ENCODE data around the gene NFX1. TPM values are rescaled to one million over a fixed set of nuclear protein-coding genes. Genes with fewer than 3 reads are reported as not detected.
A peak's percentile ranks its signal among the peaks of the same experiment; 100 is the strongest.

NFX1 gene
- total RNA-seq, 2 experiments from 2014 or later: 37.5 to 37.8 TPM

DNA sequence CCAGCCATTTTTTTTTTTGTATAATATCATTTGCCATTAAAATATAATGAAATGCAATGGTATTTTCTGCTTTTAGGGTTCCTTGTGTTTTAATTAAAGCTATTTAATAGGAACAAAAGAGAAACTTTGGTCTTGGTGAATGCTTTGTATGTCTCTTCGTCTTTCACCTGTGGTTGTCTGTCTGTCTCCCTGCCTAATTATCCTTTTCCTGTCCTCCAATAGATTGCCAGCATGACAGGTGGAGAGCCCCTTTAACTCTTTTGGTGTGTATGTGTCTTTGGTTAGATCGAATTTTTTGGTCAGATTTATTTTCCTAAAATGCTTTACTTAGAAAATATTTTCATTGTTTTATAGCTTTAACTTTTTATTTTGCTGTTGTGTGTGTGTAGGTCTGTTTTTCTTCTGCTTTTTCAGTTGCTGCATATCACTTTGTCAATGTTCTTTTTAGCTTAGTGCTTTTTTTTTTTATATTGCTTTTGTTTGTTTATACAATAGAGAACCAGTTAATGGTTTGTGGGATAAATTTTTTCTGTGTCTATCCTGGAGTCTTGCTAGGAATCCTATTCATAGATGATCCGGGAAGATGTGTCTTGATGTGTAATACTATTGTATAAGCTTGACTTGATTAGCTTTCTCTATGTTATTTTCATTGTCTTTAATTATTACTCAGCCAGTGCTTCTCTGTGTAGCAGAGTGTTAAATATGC, 16.9 kb upstream of the NFX1 start:
- Mint-ChIP-seq H3K4me1 (peaks cover 42% of the 10 kb centered on the region), H3K9me3 (no peaks in the 10 kb centered on the region), H3K27ac (no peak overlapping the region), H3K4me3 (no peak overlapping the region), H3K27me3 (no peaks in the 10 kb centered on the region), H3K36me3 (ENCODE audit: low read depth) (peaks cover 80% of the 10 kb centered on the region)
- POLR2A ChIA-PET: interaction anchor here (0.8 to 1.5 kb wide), 2 partner anchors 9 to 17 kb away, joined by 3 read pairs; partner anchors contain the start of genes BAG1, CHMP5 and NFX1
- DNase-seq: no peak
- CTCF ChIA-PET: interaction anchor here (0.6 to 2.0 kb wide), 7 partner anchors 9 to 206 kb away, joined by 3 to 8 read pairs (median 3); partner anchors contain the start of genes BAG1 and NFX1

DNA sequence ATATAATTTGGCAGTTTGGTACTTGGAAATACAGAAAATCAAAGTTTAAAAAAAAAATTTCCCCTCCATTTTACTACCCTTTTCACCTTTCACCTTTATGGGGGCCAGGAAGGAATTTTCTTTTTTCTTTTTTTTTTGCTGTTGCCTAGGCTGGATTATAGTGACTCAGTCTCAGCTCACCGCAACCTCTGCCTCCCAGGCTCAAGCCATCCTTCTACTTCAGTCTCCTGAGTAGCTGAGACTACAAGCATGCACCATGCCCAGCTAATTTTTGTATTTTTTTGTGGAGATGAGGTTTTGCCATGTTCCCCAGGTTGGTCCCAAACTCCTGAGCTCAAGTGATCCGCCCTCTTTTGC, 16.4 kb upstream of the NFX1 start:
- DNase-seq: no peak
- Mint-ChIP-seq H3K27me3 (no peaks in the 10 kb centered on the region), H3K4me1 (peaks cover 39% of the 10 kb centered on the region), H3K27ac (no peak overlapping the region), H3K36me3 (ENCODE audit: low read depth) (peaks cover 77% of the 10 kb centered on the region), H3K4me3 (no peak overlapping the region), H3K9me3 (no peaks in the 10 kb centered on the region)
- CTCF ChIA-PET: interaction anchor here (0.6 to 1.6 kb wide), 4 partner anchors 9 to 48 kb away, joined by 3 to 6 read pairs (median 4); partner anchors contain the start of gene NFX1
- POLR2A ChIA-PET: interaction anchor here (1.5 kb wide), 1 partner anchor 9 kb away, joined by 3 read pairs; the partner anchor contains the start of genes BAG1 and CHMP5

DNA sequence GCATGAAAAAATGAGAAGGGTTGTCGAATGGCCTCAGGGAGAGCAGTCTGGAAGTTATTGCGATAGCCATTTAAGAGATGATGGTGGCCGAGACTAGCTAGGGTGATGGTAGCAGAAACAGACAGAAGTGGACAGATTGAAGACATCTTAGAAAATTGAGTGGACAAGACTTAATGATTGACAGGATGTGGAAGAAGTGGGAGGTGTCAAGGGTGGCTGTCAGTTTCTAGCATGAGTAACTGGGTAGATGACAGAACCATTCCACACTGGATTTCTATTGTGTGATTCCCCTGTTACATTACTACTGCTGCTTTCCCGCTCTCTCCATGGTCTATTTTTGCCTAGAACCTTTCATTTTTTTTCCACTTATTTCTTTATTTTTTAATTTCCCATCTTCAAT, 12.8 kb upstream of the NFX1 start:
- no peak for DNase-seq
- ChIA-PET CTCF (interaction anchor here (1.9 kb wide), 1 partner anchor 9 kb away, joined by 7 read pairs; no protein-coding TSS in a partner anchor), POLR2A (no interaction called here)
- Mint-ChIP-seq H3K9me3 (no peaks in the 10 kb centered on the region), H3K36me3 (ENCODE audit: low read depth) (peaks cover 71% of the 10 kb centered on the region), H3K27me3 (no peaks in the 10 kb centered on the region), H3K4me3 (no peak overlapping the region), H3K4me1 (peaks cover 23% of the 10 kb centered on the region), H3K27ac (no peak overlapping the region)

DNA sequence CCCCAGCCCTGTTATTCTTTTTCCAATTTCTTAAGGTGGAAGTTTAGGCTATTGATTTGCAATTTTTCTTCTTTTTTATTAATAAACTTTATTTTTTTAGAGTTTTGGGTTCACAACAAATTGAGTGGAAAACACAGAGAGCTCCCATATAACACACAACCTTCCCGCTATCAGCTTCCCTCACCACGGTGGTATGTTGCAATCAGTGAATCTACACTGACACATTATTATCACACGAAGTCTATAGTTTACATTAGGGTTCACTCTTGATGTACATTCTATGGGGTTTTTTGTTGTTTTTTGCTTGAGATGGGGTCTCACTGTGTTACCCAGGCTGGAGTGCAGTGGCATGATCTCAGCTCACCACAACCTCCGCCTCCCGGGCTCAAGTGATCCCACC, 4.8 kb upstream of the NFX1 start:
- Mint-ChIP-seq H3K4me3 (no peak overlapping the region), H3K36me3 (ENCODE audit: low read depth) (peaks cover 35% of the 10 kb centered on the region), H3K4me1 (peaks cover 15% of the 10 kb centered on the region), H3K27ac (no peak overlapping the region), H3K9me3 (no peaks in the 10 kb centered on the region), H3K27me3 (no peaks in the 10 kb centered on the region)
- POLR2A ChIA-PET: no interaction called here
- CTCF ChIA-PET: interaction anchor here (1.3 to 2.1 kb wide), 2 partner anchors 11 to 168 kb away, joined by 3 to 4 read pairs; no protein-coding TSS in a partner anchor
- DNase-seq: no peak

DNA sequence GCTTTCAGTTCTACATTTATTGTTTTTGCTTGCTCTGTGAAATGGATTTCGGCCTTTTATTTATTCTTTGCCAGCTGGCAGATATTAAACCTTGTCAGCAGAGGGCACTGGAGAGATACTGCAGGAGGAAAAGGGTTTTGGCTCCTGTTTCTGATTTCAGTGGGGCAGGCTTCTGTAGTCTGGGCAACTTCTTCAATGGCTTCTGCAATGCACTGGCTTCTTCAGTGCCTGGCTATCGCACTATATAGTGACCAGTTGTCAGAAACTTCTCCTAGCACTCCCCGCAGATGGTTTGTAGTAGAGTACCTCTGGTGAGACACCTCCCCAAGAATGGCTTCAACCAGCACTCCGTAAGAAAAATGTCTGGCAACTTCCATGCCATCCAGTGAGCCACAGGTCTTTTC, 3.2 kb upstream of the NFX1 start:
- ChIA-PET POLR2A (interaction anchor here (0.6 to 1.7 kb wide), 7 partner anchors 22 to 761 kb away, joined by 3 to 13 read pairs (median 3); partner anchors contain the start of genes B4GALT1, BAG1, CHMP5 and NOL6), CTCF (interaction anchor here (0.7 to 2.1 kb wide), 19 partner anchors 9 to 317 kb away, joined by 3 to 16 read pairs (median 4); partner anchors contain the start of genes NOL6 and SMU1)
- H3K4me1 Mint-ChIP-seq: peaks cover 29% of the 10 kb centered on the region
- H3K4me3 Mint-ChIP-seq: no peak overlapping the region
- H3K9me3 Mint-ChIP-seq: no peaks in the 10 kb centered on the region
- H3K36me3 Mint-ChIP-seq (ENCODE audit: low read depth): peaks cover 40% of the 10 kb centered on the region
- peak overlapping the region; percentile 34 for H3K27ac Mint-ChIP-seq
- no peaks in the 10 kb centered on the region for H3K27me3 Mint-ChIP-seq
- peak; percentile 63 for DNase-seq

DNA sequence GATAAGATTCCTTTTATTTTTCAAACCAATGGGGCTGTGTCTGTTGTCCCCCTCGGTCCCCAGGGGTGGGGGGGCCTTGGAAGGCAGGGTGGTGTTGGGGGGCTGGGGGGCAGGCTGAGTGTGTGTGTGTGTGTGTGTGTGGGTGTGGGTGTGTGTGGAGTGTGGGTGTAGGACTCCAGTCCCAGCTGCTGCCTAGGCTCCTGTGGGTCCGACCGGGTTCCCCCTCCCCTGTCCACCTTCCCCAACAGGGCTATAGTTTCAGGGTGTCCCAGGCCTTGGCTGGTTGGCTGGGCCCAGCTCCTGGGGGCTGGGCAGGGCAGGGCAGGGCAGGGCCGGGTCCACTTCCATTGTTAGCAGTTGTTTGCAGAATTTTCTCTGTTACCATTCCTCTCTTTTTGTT, 2.1 kb upstream of the NFX1 start:
- peaks cover 40% of the 10 kb centered on the region for H3K4me1 Mint-ChIP-seq
- ChIA-PET POLR2A (interaction anchor here (0.6 to 1.5 kb wide), 4 partner anchors 9 to 185 kb away, joined by 3 to 4 read pairs (median 3); partner anchors contain the start of gene NOL6), CTCF (interaction anchor here (0.7 to 2.1 kb wide), 4 partner anchors 8 to 206 kb away, joined by 3 to 16 read pairs (median 5); partner anchors contain the start of gene NOL6)
- DNase-seq: no peak
- H3K27ac Mint-ChIP-seq: peak overlapping the region; percentile 47
- no peaks in the 10 kb centered on the region for H3K9me3 Mint-ChIP-seq
- peaks cover 40% of the 10 kb centered on the region for H3K36me3 Mint-ChIP-seq (ENCODE audit: low read depth)
- H3K4me3 Mint-ChIP-seq: no peak overlapping the region
- no peaks in the 10 kb centered on the region for H3K27me3 Mint-ChIP-seq

DNA sequence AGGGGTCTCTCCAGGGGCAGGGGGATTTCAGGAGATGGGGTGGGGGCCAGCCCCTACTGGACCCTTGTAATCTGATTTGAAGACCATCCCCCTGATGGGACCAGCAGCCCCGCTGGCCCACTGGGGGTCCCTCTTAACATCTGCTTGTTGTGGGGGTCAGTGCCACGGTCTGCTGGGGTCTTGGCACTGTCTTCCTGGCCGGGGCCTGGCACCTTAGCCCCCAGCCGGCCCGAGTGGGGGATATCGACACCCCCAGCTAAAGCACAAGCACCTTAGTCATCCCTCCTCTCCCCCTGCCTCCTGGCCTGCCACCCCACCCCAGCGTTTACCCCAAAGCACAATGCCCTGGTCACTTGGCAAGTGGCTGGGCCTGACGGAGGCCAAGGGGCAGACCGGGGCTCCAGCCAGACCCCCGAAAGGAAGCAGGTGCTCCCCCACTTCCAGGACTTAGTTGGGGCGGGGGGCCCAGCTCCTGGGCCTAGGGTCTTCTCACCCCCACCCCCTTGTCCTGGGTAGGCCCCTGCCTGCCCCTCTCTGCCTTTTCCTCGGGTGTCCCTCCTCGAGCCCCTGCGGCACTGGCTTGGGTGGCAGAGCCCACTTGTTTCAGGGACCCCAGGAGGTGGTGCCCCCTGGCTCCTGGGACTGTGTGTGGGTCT, 1.4 kb upstream of the NFX1 start:
- no peak overlapping the region for H3K4me3 Mint-ChIP-seq
- CTCF ChIA-PET: interaction anchor here (1.5 to 1.9 kb wide), 2 partner anchors 12 to 25 kb away, joined by 4 to 8 read pairs; partner anchors contain the start of genes BAG1 and CHMP5

DNA sequence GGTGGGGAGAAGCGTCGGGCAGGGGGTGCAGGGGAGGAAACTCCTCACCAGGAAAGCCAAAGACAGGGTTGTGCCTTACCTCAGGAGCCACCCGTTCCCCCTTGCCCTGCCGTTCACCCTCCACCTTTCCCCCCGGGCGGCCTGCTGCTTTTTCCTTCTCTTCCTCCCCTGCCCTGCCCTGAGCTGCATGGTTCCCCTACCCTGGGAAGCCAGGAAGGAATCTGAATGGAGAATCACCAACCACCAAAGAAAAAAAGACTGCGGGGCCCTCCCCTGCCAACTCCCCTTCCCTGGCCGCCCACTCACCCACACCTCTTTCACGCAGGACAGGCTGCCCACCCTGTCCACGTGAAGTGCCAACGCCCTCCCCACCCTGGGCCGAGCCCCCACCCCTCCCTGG, 820 bp upstream of the NFX1 start:
- H3K4me3 Mint-ChIP-seq: peak overlapping the region; percentile 93
- ChIA-PET CTCF (interaction anchor here (0.9 to 1.9 kb wide), 11 partner anchors 12 to 263 kb away, joined by 3 to 8 read pairs (median 4); partner anchors contain the start of genes B4GALT1, BAG1, CHMP5 and NOL6), POLR2A (interaction anchor here (0.8 to 3.0 kb wide), 26 partner anchors 9 to 759 kb away, joined by 3 to 51 read pairs (median 6); partner anchors contain the start of genes APTX, AQP3, B4GALT1 and BAG1)
- peaks cover 51% of the 10 kb centered on the region for H3K4me1 Mint-ChIP-seq
- H3K27ac Mint-ChIP-seq: peak overlapping the region; percentile 99
- H3K27me3 Mint-ChIP-seq: no peaks in the 10 kb centered on the region
- H3K9me3 Mint-ChIP-seq: no peaks in the 10 kb centered on the region
- H3K36me3 Mint-ChIP-seq (ENCODE audit: low read depth): peaks cover 43% of the 10 kb centered on the region
- DNase-seq: peak; percentile 22

More for the DNA sequence above, 1.4 kb upstream of the NFX1 start:
- Mint-ChIP-seq H3K36me3 (ENCODE audit: low read depth) (peaks cover 41% of the 10 kb centered on the region), H3K27me3 (no peaks in the 10 kb centered on the region), H3K9me3 (no peaks in the 10 kb centered on the region), H3K27ac (peak overlapping the region; percentile 47), H3K4me1 (peaks cover 45% of the 10 kb centered on the region)
- no peak for DNase-seq
- POLR2A ChIA-PET: interaction anchor here (1.2 to 2.8 kb wide), 3 partner anchors 8 to 126 kb away, joined by 3 to 51 read pairs (median 4); partner anchors contain the start of genes BAG1 and CHMP5

DNA sequence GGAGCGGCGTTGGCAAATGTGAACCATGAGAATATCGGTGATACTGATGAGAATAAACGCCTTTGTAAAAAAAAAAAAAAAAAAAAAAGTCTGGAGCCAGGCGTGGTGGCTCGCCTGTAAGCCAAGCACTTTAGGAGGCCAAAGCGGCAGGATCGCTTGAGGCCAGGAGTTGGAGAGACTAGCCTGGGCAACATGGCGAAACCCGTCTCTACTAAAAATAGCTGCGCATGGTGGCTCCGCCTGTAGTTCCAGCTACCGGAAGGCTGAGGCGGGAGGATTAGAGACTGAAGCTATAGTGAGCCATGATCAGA, 425 bp upstream of the NFX1 start:
- DNase-seq: no peak
- Mint-ChIP-seq H3K4me1 (peaks cover 55% of the 10 kb centered on the region), H3K4me3 (peak overlapping the region; percentile 93), H3K27me3 (no peaks in the 10 kb centered on the region), H3K9me3 (no peaks in the 10 kb centered on the region), H3K27ac (peak overlapping the region; percentile 99), H3K36me3 (ENCODE audit: low read depth) (peaks cover 47% of the 10 kb centered on the region)
- ChIA-PET POLR2A (interaction anchor here (0.6 to 3.0 kb wide), 35 partner anchors 8 to 889 kb away, joined by 3 to 51 read pairs (median 5); partner anchors contain the start of genes APTX, AQP3, B4GALT1 and BAG1), CTCF (interaction anchor here (0.6 to 1.9 kb wide), 14 partner anchors 11 to 263 kb away, joined by 3 to 9 read pairs (median 4); partner anchors contain the start of genes B4GALT1, BAG1, CHMP5 and NOL6)

DNA sequence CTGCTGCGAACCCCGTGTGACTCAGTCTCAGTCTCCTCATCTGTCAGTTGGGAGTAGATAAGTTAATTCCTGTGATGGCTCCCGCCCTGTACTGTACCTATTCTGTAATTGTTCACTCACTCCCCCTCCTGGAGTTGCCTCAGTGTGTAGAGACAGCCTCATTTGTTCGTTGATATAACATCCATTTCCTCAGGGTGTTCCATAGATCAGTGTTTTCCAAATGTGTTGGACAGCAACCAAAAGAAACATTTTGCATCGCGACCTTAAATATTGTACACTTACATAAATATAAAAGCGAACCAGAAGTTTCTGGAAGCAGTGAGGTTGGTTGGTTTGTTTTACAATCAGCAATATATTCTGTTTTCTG, 698 bp downstream of the NFX1 start:
- peak overlapping the region; percentile 99 for H3K27ac Mint-ChIP-seq
- POLR2A ChIA-PET: interaction anchor here (0.7 to 3.0 kb wide), 27 partner anchors 9 to 888 kb away, joined by 3 to 51 read pairs (median 6); partner anchors contain the start of genes APTX, AQP3, B4GALT1 and BAG1
- H3K36me3 Mint-ChIP-seq (ENCODE audit: low read depth): peaks cover 53% of the 10 kb centered on the region
- H3K4me3 Mint-ChIP-seq: peak overlapping the region; percentile 93
- H3K4me1 Mint-ChIP-seq: peaks cover 61% of the 10 kb centered on the region
- CTCF ChIA-PET: interaction anchor here (1.0 to 1.9 kb wide), 4 partner anchors 18 to 176 kb away, joined by 3 to 9 read pairs (median 6); partner anchors contain the start of genes BAG1 and CHMP5
- no peak for DNase-seq
- no peaks in the 10 kb centered on the region for H3K9me3 Mint-ChIP-seq
- no peaks in the 10 kb centered on the region for H3K27me3 Mint-ChIP-seq

DNA sequence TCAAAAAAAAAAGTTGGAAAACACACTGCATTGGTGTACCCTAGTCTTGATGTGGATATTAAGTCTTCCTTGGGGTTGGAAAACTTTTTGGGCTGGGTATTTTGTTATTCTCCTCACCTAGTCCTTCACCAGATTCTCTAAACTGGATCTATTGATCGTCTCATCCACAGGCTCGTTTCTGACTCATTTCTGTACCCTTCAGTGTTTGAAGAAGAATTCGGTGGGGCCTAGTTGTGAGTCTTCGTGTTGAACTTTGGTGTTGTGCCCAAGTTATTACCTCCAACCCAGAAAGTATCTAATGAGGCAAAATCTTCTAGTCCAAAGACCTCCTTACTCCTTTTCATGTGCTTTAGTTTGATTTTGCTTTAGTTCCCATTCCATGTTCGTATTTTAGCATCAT, 1.6 kb downstream of the NFX1 start:
- peak overlapping the region; percentile 99 for H3K27ac Mint-ChIP-seq
- H3K4me1 Mint-ChIP-seq: peaks cover 65% of the 10 kb centered on the region
- ChIA-PET CTCF (no interaction called here), POLR2A (interaction anchor here (1.4 to 3.0 kb wide), 4 partner anchors 10 to 268 kb away, joined by 3 to 51 read pairs (median 30); partner anchors contain the start of genes BAG1, CHMP5 and DNAJA1)
- DNase-seq: no peak
- H3K36me3 Mint-ChIP-seq (ENCODE audit: low read depth): peaks cover 56% of the 10 kb centered on the region
- H3K27me3 Mint-ChIP-seq: no peaks in the 10 kb centered on the region
- peak overlapping the region; percentile 93 for H3K4me3 Mint-ChIP-seq
- no peaks in the 10 kb centered on the region for H3K9me3 Mint-ChIP-seq

DNA sequence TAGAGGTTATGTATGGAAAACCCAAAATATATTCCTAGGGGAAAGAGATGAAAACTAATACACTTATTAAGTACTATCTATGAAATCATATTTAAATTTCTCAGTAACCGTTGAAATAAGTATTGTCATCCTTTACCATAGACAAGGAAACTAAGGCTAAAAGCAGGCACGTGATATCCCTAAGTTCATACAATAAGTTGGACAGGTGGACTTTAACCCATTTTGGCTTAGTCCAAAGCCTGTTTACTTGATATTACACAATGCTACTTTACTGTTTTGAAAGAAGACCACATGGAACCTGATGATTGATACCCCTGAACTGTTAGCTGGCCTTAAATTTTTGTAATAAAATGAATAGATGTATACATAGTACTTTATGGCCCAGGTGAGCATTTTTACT, 3.5 kb downstream of the NFX1 start:
- Mint-ChIP-seq H3K4me3 (no peak overlapping the region), H3K27ac (no peak overlapping the region), H3K4me1 (peaks cover 75% of the 10 kb centered on the region), H3K27me3 (no peaks in the 10 kb centered on the region), H3K9me3 (no peaks in the 10 kb centered on the region), H3K36me3 (ENCODE audit: low read depth) (peaks cover 72% of the 10 kb centered on the region)
- DNase-seq: no peak
- CTCF ChIA-PET: no interaction called here
- POLR2A ChIA-PET: no interaction called here

Measured in activated CD4-positive, alpha-beta memory T cell treated with anti-CD3 and anti-CD28 coated beads, Interleukin-2, amount 10 ng/mL, durations not matched to agents 7 days and 5 days (primary cell).